Lung (tissue), 12 donors: Measurements from ENCODE around the gene EFL1. TPM values are rescaled to one million over a fixed set of nuclear protein-coding genes. Genes with fewer than 3 reads are reported as not detected.

Experiments used
- ATAC-seq: fragments of 200-7000 bp; cut with Tn5 transposase; one replicate; pipeline ENCODE4 v1.9.1; 2020; ENCODE audit warnings: moderate number of reproducible peaks; ENCODE audit not compliant: insufficient read depth, low FRiP score
- DNase-seq, 3 donors: peaks; one replicate each; pipeline ENCODE4 v3.0.0-alpha.2; 2013 to 2017
- H3K27ac ChIP-seq, 2 donors: one replicate each; pipeline ENCODE4 v1.5.1; 2013; ENCODE audit warnings: mild to moderate bottlenecking in 2 of 2, moderate library complexity in 2 of 2, control low read depth in 1 of 2, inconsistent platforms in 1 of 2, low read depth in 1 of 2, low read length in 1 of 2
- H3K27me3 ChIP-seq, 3 donors: one replicate each; pipeline ENCODE4 v1.5.1; 2013; ENCODE audit warnings: low read length in 2 of 3; ENCODE audit not compliant: control insufficient read depth in 3 of 3, insufficient read depth in 3 of 3
- H3K36me3 ChIP-seq, 4 donors: one replicate each; pipeline ENCODE4 v1.5.1; 2013; ENCODE audit warnings: low read length in 4 of 4, mild to moderate bottlenecking in 1 of 4, moderate library complexity in 1 of 4; ENCODE audit not compliant: control insufficient read depth in 4 of 4, insufficient read depth in 4 of 4
- H3K4me1 ChIP-seq, 5 donors: one replicate each; pipeline ENCODE4 v1.5.1; 2013; ENCODE audit warnings: low read length in 5 of 5, mild to moderate bottlenecking in 2 of 5, moderate library complexity in 1 of 5; ENCODE audit not compliant: control insufficient read depth in 5 of 5, insufficient read depth in 5 of 5
- H3K4me3 ChIP-seq: one replicate; pipeline ENCODE4 v1.5.1; 2013; ENCODE audit warnings: mild to moderate bottlenecking, control low read depth, moderate library complexity
- H3K9ac ChIP-seq, 2 donors: one replicate each; pipeline ENCODE4 v1.5.1; 2013; ENCODE audit warnings: low read length in 2 of 2, control low read depth in 1 of 2; ENCODE audit not compliant: insufficient read depth in 1 of 2
- H3K9me3 ChIP-seq, 4 donors: one replicate each; pipeline ENCODE4 v1.5.1; 2013; ENCODE audit warnings: low read length in 3 of 4, mild to moderate bottlenecking in 1 of 4, moderate library complexity in 1 of 4; ENCODE audit not compliant: control insufficient read depth in 4 of 4, insufficient read depth in 3 of 4
- CTCF ChIP-seq: IDR thresholded peaks from 2 replicates; pipeline ENCODE4 v1.5.1; 2012; ENCODE audit warnings: mild to moderate bottlenecking; ENCODE audit errors: control extremely low read depth, extremely low read depth
- WGBS, 2 donors: extraction: QIAGEN DNeasy Blood & Tissue Kit; methylation state at CpG; one replicate each; pipeline ENCODE4 v1.1.7; 2013; 5-methylcytosine and 5-hydroxymethylcytosine counted together
- polyA plus RNA-seq, 2 donors: library from polyadenylated mRNA; stranded (reverse); fragments of 200-250 nt; gene quantifications; one replicate each; pipeline ENCODE4 v1.2.1, GENCODE V29; 2013
- total RNA-seq, 2 donors: library from RNA; depleted of rRNA in 1 of 2; stranded (reverse); fragments of >200 nt in 1 of 2; gene quantifications; one replicate each; pipeline ENCODE4 v1.2.1, GENCODE V29; 2014 to 2021
- donor health status: control.
- donor health status: control.
- donor health status: Bipolar disorder and iron deficiency.
- donor health status: healthy.
- donor health status: DM: yes; HTN: yes; CAD: no.

Gene EFL1
- total and polyA plus RNA-seq, 4 donors = 4.1 to 22.9 (median 11.5) TPM

GRCh38 chr15:82117296-82117695, 145.2 kb downstream of the EFL1 start:
- Histone ChIP-seq H3K36me3 (peaks cover 0 to 4% (median under 1%) of the 10 kb centered on the region in 4 donors), H3K9ac (no peak overlapping the region), H3K27ac (no peak overlapping the region), H3K27me3 (no peaks in the 10 kb centered on the region), H3K4me1 (peaks cover 0 to 3% (median 0%) of the 10 kb centered on the region in 5 donors), H3K9me3 (peaks cover 0 to 2% (median 0%) of the 10 kb centered on the region in 4 donors), H3K4me3 (no peak overlapping the region)
- 94 to 100% methylated on average over 6 of the region's 6 CpGs for WGBS, 2 donors
- no peak for TF ChIP-seq CTCF
- DNase-seq = no peak
- no peak for ATAC-seq

- Histone ChIP-seq H3K4me3 (no peak overlapping the region), H3K27ac (no peak overlapping the region), H3K27me3 (no peaks in the 10 kb centered on the region), H3K9ac (no peak overlapping the region), H3K36me3 (no peaks in the 10 kb centered on the region), H3K9me3 (peaks cover 0 to 2% (median 0%) of the 10 kb centered on the region in 4 donors), H3K4me1 (no peaks in the 10 kb centered on the region)
- no peak for TF ChIP-seq CTCF
- WGBS, 2 donors = 90 to 95% methylated on average over 5 of the region's 5 CpGs
- DNase-seq = no peak
- ATAC-seq = no peak
Measured at GRCh38 chr15:82114660-82115059, 147.9 kb downstream of the EFL1 start.

- Histone ChIP-seq H3K27ac (no peak overlapping the region), H3K9ac (no peak overlapping the region), H3K4me3 (no peak overlapping the region), H3K36me3 (no peaks in the 10 kb centered on the region), H3K4me1 (no peaks in the 10 kb centered on the region), H3K9me3 (peaks cover 0 to 2% (median 0%) of the 10 kb centered on the region in 4 donors), H3K27me3 (no peaks in the 10 kb centered on the region)
- no peak for ATAC-seq
- 44 to 52% methylated on average over 1 of the region's 1 CpG for WGBS, 2 donors
- TF ChIP-seq CTCF = no peak
- no peak for DNase-seq
Measured at GRCh38 chr15:82113106-82113715, 149.3 kb downstream of the EFL1 start.

GRCh38 chr15:82111918-82112317, 150.6 kb downstream of the EFL1 start:
- Histone ChIP-seq H3K27ac (no peak overlapping the region), H3K4me3 (no peak overlapping the region), H3K9me3 (no peaks in the 10 kb centered on the region), H3K4me1 (no peaks in the 10 kb centered on the region), H3K9ac (no peak overlapping the region), H3K36me3 (no peaks in the 10 kb centered on the region), H3K27me3 (no peaks in the 10 kb centered on the region)
- no peak for ATAC-seq
- 94 to 95% methylated on average over 9 of the region's 9 CpGs for WGBS, 2 donors
- TF ChIP-seq CTCF = no peak
- no peak for DNase-seq
